Kidney (tissue), 14 donors: ENCODE data around the gene KRTAP10-3. TPM values are rescaled to one million over a fixed set of nuclear protein-coding genes. Genes with fewer than 3 reads are reported as not detected.

ENCODE experiments used
- DNase-seq, 5 donors: peaks; one replicate each; pipeline ENCODE4 v3.0.0-alpha.2; 2013 to 2020
- FAIRE-seq: peaks from 2 replicates; lab custom pipeline; 2012; peaks lifted over from hg19 to GRCh38; lab: Jason Lieb, UNC
- H3K27ac ChIP-seq, 2 donors: one replicate each; pipeline ENCODE4 v1.7.0; 2013; ENCODE audit warnings: low read depth in 2 of 2, low read length in 2 of 2, inconsistent platforms in 1 of 2
- H3K27me3 ChIP-seq: one replicate; pipeline ENCODE4 v1.7.1; 2013; ENCODE audit warnings: low read length, inconsistent platforms; ENCODE audit not compliant: control insufficient read depth, insufficient read depth
- H3K36me3 ChIP-seq, 3 donors: one replicate each; pipeline versions ENCODE4 v1.7.0 to v1.7.1; 2013; ENCODE audit warnings: low read length in 3 of 3, control low read depth in 1 of 3, inconsistent platforms in 1 of 3; ENCODE audit not compliant: insufficient read depth in 3 of 3, control insufficient read depth in 2 of 3
- H3K4me1 ChIP-seq, 3 donors: one replicate each; pipeline versions ENCODE4 v1.7.0 to v1.7.1; 2013; ENCODE audit warnings: low read length in 3 of 3, inconsistent platforms in 1 of 3, low read depth in 1 of 3; ENCODE audit not compliant: control insufficient read depth in 2 of 3, insufficient read depth in 2 of 3
- H3K4me3 ChIP-seq, 3 donors: one replicate each; pipeline versions ENCODE4 v1.7.0 to v1.8.1; 2013; ENCODE audit warnings: low read length in 3 of 3, control low read depth in 1 of 3, inconsistent platforms in 1 of 3
- H3K9ac ChIP-seq, 3 donors: one replicate each; pipeline versions ENCODE4 v1.7.0 to v1.7.1; 2013; ENCODE audit warnings: low read length in 3 of 3, control low read depth in 1 of 3, inconsistent platforms in 1 of 3
- H3K9me3 ChIP-seq, 3 donors: one replicate each; pipeline versions ENCODE4 v1.7.0 to v1.7.1; 2013; ENCODE audit warnings: low read length in 3 of 3, control low read depth in 1 of 3, inconsistent platforms in 1 of 3; ENCODE audit not compliant: control insufficient read depth in 2 of 3, insufficient read depth in 1 of 3
- intact Hi-C: fragments of 100-400 bp; cut with DNase I; formaldehyde crosslinking; loops from one replicate; pipeline ENCODE4 v1.11.1; 2022
- polyA plus RNA-seq: library from polyadenylated mRNA; stranded (reverse); fragments of 350-450 nt; fragmentation: Illumina TruSeq; extraction: RNeasy Lipid Tissue Mini Kit (QIAGEN cat#74804); gene quantifications from one replicate; pipeline ENCODE4 v1.2.3, GENCODE V29; 2014; ENCODE audit warnings: low read depth, low replicate concordance; ENCODE audit not compliant: insufficient read depth
- total RNA-seq: library from RNA; stranded (reverse); fragmentation: NEBNext Ultra II Directional; extraction: Animal tissue kit (Norgen Biotek cat#: 25700); gene quantifications from one replicate; pipeline ENCODE4 v1.2.1, GENCODE V29; 2021
- TF ChIP-seq, protein P1 (sequence below): IDR thresholded peaks from 3 replicates; pipeline ENCODE4 v1.5.1; 2012; ENCODE audit warnings: mild to moderate bottlenecking, moderate library complexity, borderline replicate concordance; ENCODE audit not compliant: insufficient read depth; ENCODE audit errors: extremely low read depth
- donor health status: control.
- donor health status: control.
- donor health status: control.
- donor health status: control.
- donor health status: control.
- donor health status: DM: yes; HTN: yes; CAD: no.
- donor health status: Normal renal cell carcinoma (clear cell type).

KRTAP10-3 gene
- total and polyA plus RNA-seq, 2 donors from 2014 or later = not detected

DNA sequence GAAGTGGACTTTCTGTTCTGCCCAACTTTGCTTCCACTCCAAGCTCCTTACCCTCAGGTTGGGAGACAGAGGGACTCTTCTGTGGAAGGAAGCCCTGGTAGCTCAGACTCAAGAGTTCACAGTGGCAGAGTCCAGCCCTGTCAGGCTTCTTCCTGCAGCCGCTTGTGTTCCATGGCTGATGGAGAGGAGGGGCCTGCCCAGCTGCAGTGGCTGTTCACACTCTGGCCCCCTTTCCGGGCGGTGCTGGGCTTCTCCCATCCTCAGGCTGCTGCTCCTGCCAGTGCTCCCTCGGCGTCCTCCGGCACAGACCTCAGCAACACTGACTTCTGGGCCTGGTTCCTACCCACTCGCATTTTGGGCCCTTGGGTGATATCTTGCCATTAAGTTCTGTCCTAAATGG lies 22.6 kb downstream of the KRTAP10-3 start:
- Histone ChIP-seq H3K4me1 (no peaks in the 10 kb centered on the region), H3K27me3 (no peaks in the 10 kb centered on the region)

GRCh38 chr21:44534688-44535087 lies 23.9 kb downstream of the KRTAP10-3 start:
- Histone ChIP-seq H3K36me3 (no peaks in the 10 kb centered on the region), H3K4me1 (no peaks in the 10 kb centered on the region), H3K4me3 (no peak overlapping the region), H3K27ac (no peak overlapping the region), H3K9me3 (no peaks in the 10 kb centered on the region), H3K9ac (no peak overlapping the region), H3K27me3 (no peaks in the 10 kb centered on the region)
- DNase-seq = no peak
- no peak for FAIRE-seq
- intact Hi-C loops = no loop called here
- TF ChIP-seq, protein P1, sequence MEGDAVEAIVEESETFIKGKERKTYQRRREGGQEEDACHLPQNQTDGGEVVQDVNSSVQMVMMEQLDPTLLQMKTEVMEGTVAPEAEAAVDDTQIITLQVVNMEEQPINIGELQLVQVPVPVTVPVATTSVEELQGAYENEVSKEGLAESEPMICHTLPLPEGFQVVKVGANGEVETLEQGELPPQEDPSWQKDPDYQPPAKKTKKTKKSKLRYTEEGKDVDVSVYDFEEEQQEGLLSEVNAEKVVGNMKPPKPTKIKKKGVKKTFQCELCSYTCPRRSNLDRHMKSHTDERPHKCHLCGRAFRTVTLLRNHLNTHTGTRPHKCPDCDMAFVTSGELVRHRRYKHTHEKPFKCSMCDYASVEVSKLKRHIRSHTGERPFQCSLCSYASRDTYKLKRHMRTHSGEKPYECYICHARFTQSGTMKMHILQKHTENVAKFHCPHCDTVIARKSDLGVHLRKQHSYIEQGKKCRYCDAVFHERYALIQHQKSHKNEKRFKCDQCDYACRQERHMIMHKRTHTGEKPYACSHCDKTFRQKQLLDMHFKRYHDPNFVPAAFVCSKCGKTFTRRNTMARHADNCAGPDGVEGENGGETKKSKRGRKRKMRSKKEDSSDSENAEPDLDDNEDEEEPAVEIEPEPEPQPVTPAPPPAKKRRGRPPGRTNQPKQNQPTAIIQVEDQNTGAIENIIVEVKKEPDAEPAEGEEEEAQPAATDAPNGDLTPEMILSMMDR = no peak

More for the DNA sequence above, 22.6 kb downstream of the KRTAP10-3 start:
- Histone ChIP-seq H3K9me3 (no peaks in the 10 kb centered on the region), H3K9ac (no peak overlapping the region), H3K36me3 (no peaks in the 10 kb centered on the region), H3K27ac (no peak overlapping the region), H3K4me3 (no peak overlapping the region)
- TF ChIP-seq, protein P1 = no peak
- no peak for FAIRE-seq
- intact Hi-C loops = no loop called here
- DNase-seq = no peak

GRCh38 chr21:44533891-44534627 lies 24.5 kb downstream of the KRTAP10-3 start:
- DNase-seq = peak in 1 of 5 donors; percentile 30
- Histone ChIP-seq H3K27me3 (no peaks in the 10 kb centered on the region), H3K4me1 (no peaks in the 10 kb centered on the region), H3K9ac (no peak overlapping the region), H3K4me3 (no peak overlapping the region), H3K9me3 (no peaks in the 10 kb centered on the region), H3K36me3 (no peaks in the 10 kb centered on the region), H3K27ac (no peak overlapping the region)
- TF ChIP-seq, protein P1 = no peak
- intact Hi-C loops = no loop called here
- FAIRE-seq = no peak
